Fibroblast of lung (primary cell): Measurements from ENCODE around the gene KLC1. TPM values are rescaled to one million over a fixed set of nuclear protein-coding genes. Genes with fewer than 3 reads are reported as not detected.
A peak's percentile ranks its signal among the peaks of the same experiment; 100 is the strongest.
"Not testable (repeated sequence)": the region's sequence is repeated elsewhere in the genome, so short reads cannot be mapped to it uniquely, and the experiment has no call there.

Experiments
- DNase-seq, 2 donors: peaks; one replicate each; pipeline versions ENCODE4 v3.0.0 to v3.0.0-alpha.2; 2010; ENCODE audit warnings: low read depth in 2 of 2
- H2AFZ ChIP-seq: 2 replicates; pipeline ENCODE4 v1.5.1; 2012; ENCODE audit warnings: low read length, control low read depth, inconsistent platforms
- H3K27ac ChIP-seq: 2 replicates; pipeline ENCODE4 v1.5.1; 2011; ENCODE audit warnings: low read length, control low read depth; ENCODE audit not compliant: insufficient read depth
- H3K27me3 ChIP-seq: 2 replicates; pipeline ENCODE4 v1.5.1; 2011; ENCODE audit warnings: mild to moderate bottlenecking, low read length; ENCODE audit not compliant: control insufficient read depth, insufficient read depth
- H3K36me3 ChIP-seq: 2 replicates; pipeline ENCODE4 v1.5.1; 2011; ENCODE audit warnings: low read length; ENCODE audit not compliant: control insufficient read depth, insufficient read depth
- H3K4me1 ChIP-seq: 2 replicates; pipeline ENCODE4 v1.5.1; 2011; ENCODE audit warnings: low read length; ENCODE audit not compliant: control insufficient read depth, insufficient read depth; ENCODE audit errors: extremely low read depth
- H3K4me2 ChIP-seq: 2 replicates; pipeline ENCODE4 v1.5.1; 2011; ENCODE audit warnings: low read length, control low read depth; ENCODE audit not compliant: insufficient read depth; ENCODE audit errors: extremely low read depth
- H3K4me3 ChIP-seq, 4 experiments: fragments of 200-600 bp in 1 of 4; sonication (generic) in 1 of 4; replicated peaks in 1 of 4; 2 replicates each; pipeline ENCODE4 v1.5.1; 2011 to 2016; ENCODE audit warnings: low read length in 4 of 4, low read depth in 3 of 4, mild to moderate bottlenecking in 3 of 4, control low read depth in 2 of 4, inconsistent platforms in 1 of 4, mixed read lengths in 1 of 4; ENCODE audit not compliant: insufficient read depth in 1 of 4; ENCODE audit errors: control extremely low read depth in 1 of 4
- H3K79me2 ChIP-seq: 2 replicates; pipeline ENCODE4 v1.5.1; 2012; ENCODE audit warnings: mild to moderate bottlenecking, low read length, inconsistent platforms; ENCODE audit not compliant: control insufficient read depth, insufficient read depth
- H3K9ac ChIP-seq: 2 replicates; pipeline ENCODE4 v1.5.1; 2011; ENCODE audit warnings: mild to moderate bottlenecking, low read length, control low read depth; ENCODE audit not compliant: insufficient read depth
- H3K9me3 ChIP-seq: 2 replicates; pipeline ENCODE4 v1.5.1; 2012; ENCODE audit warnings: low read depth, low read length; ENCODE audit not compliant: control insufficient read depth, insufficient read depth
- H4K20me1 ChIP-seq: 2 replicates; pipeline ENCODE4 v1.5.1; 2011; ENCODE audit warnings: low read length; ENCODE audit not compliant: control insufficient read depth, insufficient read depth; ENCODE audit errors: extremely low read depth
- CTCF ChIP-seq, 2 donors: IDR thresholded peaks in 1 of 2; conservative IDR thresholded peaks in 1 of 2; 1 replicate in 1 of 2; 2 replicates in 1 of 2; pipeline ENCODE4 v1.5.1; 2011 to 2012; ENCODE audit warnings: low read length in 2 of 2, control low read depth in 1 of 2, inconsistent platforms in 1 of 2, low read depth in 1 of 2, mild to moderate bottlenecking in 1 of 2
- EZH2 ChIP-seq: IDR thresholded peaks from 2 replicates; pipeline ENCODE4 v1.5.1; 2012; ENCODE audit warnings: low read length, control low read depth, mild to moderate bottlenecking; ENCODE audit errors: missing control alignments
- polyA plus RNA-seq, 2 donors: library from polyadenylated mRNA; depleted of rRNA in 1 of 2; stranded (reverse) in 1 of 2; unstranded in 1 of 2; fragments of >200 nt; gene quantifications; 2 replicates each; pipeline ENCODE4 v1.2.1, GENCODE V29; 2011 to 2012; ENCODE audit warnings: missing spikeins in 1 of 2
- total RNA-seq: library from RNA; depleted of rRNA; stranded (reverse); fragments of >200 nt; gene quantifications from 2 replicates; pipeline ENCODE4 v1.2.1, GENCODE V29; 2014

KLC1 gene
- total and polyA plus RNA-seq, 2 donors (not counting 1 experiment from before 2014, with no cell fraction given), result 180 to 219 TPM

GRCh38 chr14:103606963-103607668 lies 21.9 kb upstream of the KLC1 start:
- peak overlapping the region in 2 of 4 experiments; percentile 9 to 22 for H3K4me3 ChIP-seq
- H2AFZ ChIP-seq, result peak overlapping the region; percentile 32
- H4K20me1 ChIP-seq, result no peaks in the 10 kb centered on the region
- peak overlapping the region; percentile 66 for H3K4me2 ChIP-seq
- H3K36me3 ChIP-seq, result no peaks in the 10 kb centered on the region
- no peak overlapping the region for H3K27ac ChIP-seq
- DNase-seq, result peak; percentile 93 to 96
- no peak overlapping the region for H3K9ac ChIP-seq
- H3K9me3 ChIP-seq, result no peaks in the 10 kb centered on the region
- H3K79me2 ChIP-seq, result no peaks in the 10 kb centered on the region
- H3K27me3 ChIP-seq, result no peaks in the 10 kb centered on the region
- TF ChIP-seq EZH2, result no peak
- TF ChIP-seq CTCF (conservative IDR thresholded peaks at IDR 0.05 in 1 of 2, IDR thresholded peaks at IDR 0.05 in 1 of 2; ENCODE audit: low read depth in 1 of 2, low read length in 2 of 2), result peak; percentile 22 to 39
- H3K4me1 ChIP-seq, result peaks cover 10% of the 10 kb centered on the region

GRCh38 chr14:103607822-103608221 lies 21.2 kb upstream of the KLC1 start:
- Histone ChIP-seq H3K4me1 (peaks cover 10% of the 10 kb centered on the region), H3K27me3 (no peaks in the 10 kb centered on the region), H3K36me3 (no peaks in the 10 kb centered on the region), H3K9me3 (no peaks in the 10 kb centered on the region), H3K27ac (no peak overlapping the region), H3K4me2 (peak overlapping the region; percentile 66), H4K20me1 (no peaks in the 10 kb centered on the region), H2AFZ (no peak overlapping the region), H3K79me2 (no peaks in the 10 kb centered on the region), H3K9ac (no peak overlapping the region), H3K4me3 (no peak overlapping the region)
- TF ChIP-seq EZH2 (no peak), CTCF (conservative IDR thresholded peaks at IDR 0.05 in 1 of 2, IDR thresholded peaks at IDR 0.05 in 1 of 2; ENCODE audit: low read depth in 1 of 2, low read length in 2 of 2) (no peak)
- DNase-seq, result no peak

- H4K20me1 ChIP-seq, H3K9ac ChIP-seq, DNase-seq, H3K27ac ChIP-seq, H3K4me1 ChIP-seq, H3K4me3 ChIP-seq, H2AFZ ChIP-seq, H3K27me3 ChIP-seq, H3K36me3 ChIP-seq, H3K9me3 ChIP-seq, H3K4me2 ChIP-seq, H3K79me2 ChIP-seq: not testable (repeated sequence)
Measured at GRCh38 chr14:103609081-103609480, 19.9 kb upstream of the KLC1 start.
